ENCODE data around the gene PBX3.

DNA sequence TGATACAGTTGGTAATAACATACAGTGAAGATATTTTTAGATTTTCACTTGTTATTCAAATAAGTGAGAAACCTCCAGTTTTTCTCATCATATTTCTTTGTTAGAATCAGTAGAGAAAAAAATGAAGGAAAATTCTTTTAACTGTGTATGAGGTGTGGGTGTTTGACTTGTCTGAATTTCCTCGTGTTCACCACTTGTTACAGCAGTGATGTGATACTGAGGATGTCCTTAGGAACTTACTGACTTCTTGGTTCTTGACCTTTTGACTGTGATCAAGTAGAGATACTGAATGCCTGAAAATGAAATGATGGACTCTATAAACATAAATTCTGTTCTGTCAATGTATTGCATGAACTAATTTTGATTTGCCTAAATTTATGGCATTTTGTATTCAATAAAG, 10.7 kb downstream of the PBX3 start:
- TF ChIP-seq POLR2A (IDR thresholded peaks at IDR 0.05): no peak
- TF ChIP-seq, protein P1, sequence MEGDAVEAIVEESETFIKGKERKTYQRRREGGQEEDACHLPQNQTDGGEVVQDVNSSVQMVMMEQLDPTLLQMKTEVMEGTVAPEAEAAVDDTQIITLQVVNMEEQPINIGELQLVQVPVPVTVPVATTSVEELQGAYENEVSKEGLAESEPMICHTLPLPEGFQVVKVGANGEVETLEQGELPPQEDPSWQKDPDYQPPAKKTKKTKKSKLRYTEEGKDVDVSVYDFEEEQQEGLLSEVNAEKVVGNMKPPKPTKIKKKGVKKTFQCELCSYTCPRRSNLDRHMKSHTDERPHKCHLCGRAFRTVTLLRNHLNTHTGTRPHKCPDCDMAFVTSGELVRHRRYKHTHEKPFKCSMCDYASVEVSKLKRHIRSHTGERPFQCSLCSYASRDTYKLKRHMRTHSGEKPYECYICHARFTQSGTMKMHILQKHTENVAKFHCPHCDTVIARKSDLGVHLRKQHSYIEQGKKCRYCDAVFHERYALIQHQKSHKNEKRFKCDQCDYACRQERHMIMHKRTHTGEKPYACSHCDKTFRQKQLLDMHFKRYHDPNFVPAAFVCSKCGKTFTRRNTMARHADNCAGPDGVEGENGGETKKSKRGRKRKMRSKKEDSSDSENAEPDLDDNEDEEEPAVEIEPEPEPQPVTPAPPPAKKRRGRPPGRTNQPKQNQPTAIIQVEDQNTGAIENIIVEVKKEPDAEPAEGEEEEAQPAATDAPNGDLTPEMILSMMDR (IDR thresholded peaks at IDR 0.05): no peak
